Transverse colon (tissue), 4 donors: Measurements from ENCODE around the gene MUC20.
"Not testable (repeated sequence)": the region's sequence is repeated elsewhere in the genome, so short reads cannot be mapped to it uniquely, and the experiment has no call there.

Experiments
- POLR2AphosphoS5 ChIP-seq, 3 donors: sonication (generic); formaldehyde crosslinking; IDR thresholded peaks; one replicate each; pipeline ENCODE4 v1.6.1; 2016; ENCODE audit warnings: antibody characterized with exemption in 3 of 3
- TF ChIP-seq, protein P1 (sequence below), 5 experiments: fragments of 200-600 bp in 3 of 5; fragments of 450-650 bp in 2 of 5; sonication (generic) in 3 of 5; IDR thresholded peaks; 1 replicate in 2 of 5; 2 replicates in 3 of 5; pipeline ENCODE4 v1.5.1; 2016 to 2017; ENCODE audit warnings: antibody characterized with exemption in 5 of 5, inconsistent platforms in 3 of 5, mild to moderate bottlenecking in 2 of 5, moderate library complexity in 1 of 5

DNA sequence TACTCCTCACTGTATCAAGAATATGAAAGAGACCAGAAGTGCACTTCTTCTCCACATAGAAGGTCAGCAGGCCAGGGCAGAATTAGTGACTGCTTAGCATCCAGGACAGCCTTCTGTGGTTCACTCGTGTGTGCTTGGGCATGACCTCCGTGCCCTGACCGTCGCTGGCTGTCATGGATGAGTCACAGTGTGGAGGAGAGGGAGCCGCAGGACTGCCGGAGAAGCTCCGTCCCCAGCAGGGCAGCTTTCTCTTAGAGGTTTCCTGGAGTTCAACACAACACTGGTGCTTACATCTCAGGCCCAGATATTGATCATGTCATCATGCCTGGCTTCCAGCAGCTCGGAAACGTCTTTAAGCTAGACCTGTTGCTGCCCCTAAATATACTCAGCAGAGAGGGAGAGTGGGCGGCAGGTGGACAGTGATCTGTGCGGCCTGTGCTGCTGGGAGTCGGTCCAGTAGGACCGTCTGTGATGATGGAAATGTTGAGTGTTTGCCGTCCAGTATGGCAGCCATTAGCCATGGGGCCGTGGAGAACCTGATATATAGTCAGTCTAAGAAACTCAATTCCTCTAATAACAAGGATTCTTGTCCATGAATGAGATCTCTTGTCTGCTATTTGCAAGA is 42.3 kb upstream of the MUC20 start:
- not testable (repeated sequence) for TF ChIP-seq POLR2AphosphoS5 (IDR thresholded peaks at IDR 0.05)
- TF ChIP-seq, protein P1, sequence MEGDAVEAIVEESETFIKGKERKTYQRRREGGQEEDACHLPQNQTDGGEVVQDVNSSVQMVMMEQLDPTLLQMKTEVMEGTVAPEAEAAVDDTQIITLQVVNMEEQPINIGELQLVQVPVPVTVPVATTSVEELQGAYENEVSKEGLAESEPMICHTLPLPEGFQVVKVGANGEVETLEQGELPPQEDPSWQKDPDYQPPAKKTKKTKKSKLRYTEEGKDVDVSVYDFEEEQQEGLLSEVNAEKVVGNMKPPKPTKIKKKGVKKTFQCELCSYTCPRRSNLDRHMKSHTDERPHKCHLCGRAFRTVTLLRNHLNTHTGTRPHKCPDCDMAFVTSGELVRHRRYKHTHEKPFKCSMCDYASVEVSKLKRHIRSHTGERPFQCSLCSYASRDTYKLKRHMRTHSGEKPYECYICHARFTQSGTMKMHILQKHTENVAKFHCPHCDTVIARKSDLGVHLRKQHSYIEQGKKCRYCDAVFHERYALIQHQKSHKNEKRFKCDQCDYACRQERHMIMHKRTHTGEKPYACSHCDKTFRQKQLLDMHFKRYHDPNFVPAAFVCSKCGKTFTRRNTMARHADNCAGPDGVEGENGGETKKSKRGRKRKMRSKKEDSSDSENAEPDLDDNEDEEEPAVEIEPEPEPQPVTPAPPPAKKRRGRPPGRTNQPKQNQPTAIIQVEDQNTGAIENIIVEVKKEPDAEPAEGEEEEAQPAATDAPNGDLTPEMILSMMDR (IDR thresholded peaks at IDR 0.05) = not testable (repeated sequence)
